Measurements from ENCODE around the gene AQP7.
"Not testable (repeated sequence)": the region's sequence is repeated elsewhere in the genome, so short reads cannot be mapped to it uniquely, and the experiment has no call there.

Gene AQP7

GRCh38 chr9:33435821-33436277 lies 33.5 kb upstream of the AQP7 start:
- no peak overlapping the region for H3K4me3 ChIP-seq
- H3K27ac ChIP-seq, result peak overlapping the region in 6 of 21 experiments; percentile 5 to 40 (median 32)

GRCh38 chr9:33434317-33435105 lies 32.1 kb upstream of the AQP7 start:
- Histone ChIP-seq H3K27ac (no peak overlapping the region), H3K4me3 (no peak overlapping the region)

- Histone ChIP-seq H3K27ac (no peak overlapping the region), H3K4me3 (no peak overlapping the region)
Measured at GRCh38 chr9:33433871-33434270, 31.5 kb upstream of the AQP7 start.

- Histone ChIP-seq H3K4me3 (no peak overlapping the region), H3K27ac (peak overlapping the region in 12 of 21 experiments; percentile 5 to 70 (median 48))
Measured at GRCh38 chr9:33431420-33431819, 29.1 kb upstream of the AQP7 start.

- H3K27ac ChIP-seq, result peak overlapping the region in 10 of 21 experiments; percentile 5 to 70 (median 48)
- no peak overlapping the region for H3K4me3 ChIP-seq
Measured at GRCh38 chr9:33430942-33431341, 28.6 kb upstream of the AQP7 start.

- Histone ChIP-seq H3K4me3 (no peak overlapping the region), H3K27ac (peak overlapping the region in 2 of 21 experiments; percentile 19 to 52)
Measured at GRCh38 chr9:33429256-33429985, 27.1 kb upstream of the AQP7 start.

GRCh38 chr9:33426843-33427293 lies 24.5 kb upstream of the AQP7 start:
- H3K4me3 ChIP-seq, result no peak overlapping the region
- H3K27ac ChIP-seq, result peak overlapping the region in 2 of 21 experiments; percentile 37 to 59

- Histone ChIP-seq H3K4me3 (no peak overlapping the region), H3K27ac (no peak overlapping the region)
Measured at GRCh38 chr9:33425128-33425533, 22.8 kb upstream of the AQP7 start.

- H3K27ac ChIP-seq, H3K4me3 ChIP-seq: not testable (repeated sequence)
Measured at GRCh38 chr9:33424492-33424891, 22.1 kb upstream of the AQP7 start.

GRCh38 chr9:33424043-33424442 lies 21.7 kb upstream of the AQP7 start:
- H3K27ac ChIP-seq, H3K4me3 ChIP-seq: not testable (repeated sequence)

- H3K27ac ChIP-seq, result peak overlapping the region in 13 of 21 experiments; percentile 25 to 71 (median 55)
- H3K4me3 ChIP-seq, result no peak overlapping the region
Measured at GRCh38 chr9:33419708-33420303, 17.4 kb upstream of the AQP7 start.

- Histone ChIP-seq H3K4me3 (no peak overlapping the region), H3K27ac (peak overlapping the region in 17 of 21 experiments; percentile 1 to 85 (median 77))
Measured at GRCh38 chr9:33418090-33418489, 15.7 kb upstream of the AQP7 start.

- Histone ChIP-seq H3K4me3 (no peak overlapping the region), H3K27ac (peak overlapping the region in 18 of 21 experiments; percentile 15 to 85 (median 76))
Measured at GRCh38 chr9:33416996-33417395, 14.6 kb upstream of the AQP7 start.

- Histone ChIP-seq H3K4me3 (no peak overlapping the region), H3K27ac (peak overlapping the region; percentile 22 to 85 (median 76))
Measured at GRCh38 chr9:33415501-33416038, 13.2 kb upstream of the AQP7 start.

GRCh38 chr9:33414889-33415500 lies 12.6 kb upstream of the AQP7 start:
- peak overlapping the region in 20 of 21 experiments; percentile 9 to 85 (median 76) for H3K27ac ChIP-seq

GRCh38 chr9:33414268-33414667 lies 11.9 kb upstream of the AQP7 start:
- no peak overlapping the region for H3K4me3 ChIP-seq
- peak overlapping the region in 16 of 21 experiments; percentile 10 to 85 (median 76) for H3K27ac ChIP-seq

More at GRCh38 chr9:33414889-33415500, 12.6 kb upstream of the AQP7 start:
- no peak overlapping the region for H3K4me3 ChIP-seq

GRCh38 chr9:33408087-33408486 lies 5.7 kb upstream of the AQP7 start:
- Histone ChIP-seq H3K4me3 (no peak overlapping the region), H3K27ac (peak overlapping the region in 3 of 21 experiments; percentile 44 to 57 (median 54))

- Histone ChIP-seq H3K4me3 (no peak overlapping the region), H3K27ac (peak overlapping the region in 2 of 21 experiments; percentile 44 to 57)
Measured at GRCh38 chr9:33407061-33407460, 4.7 kb upstream of the AQP7 start.

GRCh38 chr9:33404788-33405362 lies 2.5 kb upstream of the AQP7 start:
- H3K4me3 ChIP-seq, result no peak overlapping the region
- H3K27ac ChIP-seq, result peak overlapping the region in 1 of 21 experiments; percentile 59

All from skin epidermis (tissue), 12 donors.